ENCODE data around the gene NCKAP1. TPM values are rescaled to one million over a fixed set of nuclear protein-coding genes. Genes with fewer than 3 reads are reported as not detected.

Gene NCKAP1
- polyA plus RNA-seq, 1 of the 3 experiments (the other 2 are of a cell fraction) = 64.0 TPM

Small RNA genes lying within 50 kb of the gene (small RNA-seq; reads per million reads assigned to genes)
- gene RF00019 (0 reads per million in 7 experiments), gene RF00599 (0 reads per million in 7 experiments), gene RNU6-1122P (0 reads per million in 7 experiments)

Other genes with a start within 250 kb of the NCKAP1 start
- gene FRZB, start 171.8 kb downstream of the NCKAP1 start, polyA plus RNA-seq (2012; rRNA removed) = 2.8 and 3.5 TPM in 2 replicates
- 0.85 and 1.4 TPM in 2 replicates for gene DUSP19, start 40.3 kb upstream of the NCKAP1 start, polyA plus RNA-seq (2012; rRNA removed)
- gene NUP35, start 86.0 kb upstream of the NCKAP1 start, polyA plus RNA-seq (2012; rRNA removed) = 9.1 and 11.8 TPM in 2 replicates

Measured in SK-N-SH (cell line).